OCI-LY1 (cell line): Measurements from ENCODE around the gene SLC7A6OS.
A peak's percentile ranks its signal among the peaks of the same experiment; 100 is the strongest.

Experiments used
- H2AFZ ChIP-seq: fragments of 200-600 bp; sonication (generic), shearing (Covaris generic); 2 replicates; pipeline ENCODE4 v1.6.0; 2014; ENCODE audit warnings: antibody characterized with exemption, mild to moderate bottlenecking, low read length
- H3F3A ChIP-seq: fragments of 200-600 bp; sonication (generic), shearing (Covaris generic); 2 replicates; pipeline ENCODE4 v1.6.0; 2014; ENCODE audit warnings: mild to moderate bottlenecking, antibody characterized with exemption, low read length, moderate library complexity; ENCODE audit not compliant: insufficient read depth
- H3K27ac ChIP-seq: fragments of 200-600 bp; sonication (generic); 2 replicates; pipeline ENCODE4 v1.5.1; 2014; ENCODE audit warnings: low read length, mixed run types, mild to moderate bottlenecking, low read depth; ENCODE audit not compliant: poor library complexity, severe bottlenecking
- H3K27me3 ChIP-seq: fragments of 200-600 bp; sonication (generic); 2 replicates; pipeline ENCODE4 v1.6.0; 2014; ENCODE audit warnings: antibody characterized with exemption, mild to moderate bottlenecking, low read length, moderate library complexity; ENCODE audit not compliant: insufficient read depth
- H3K36me3 ChIP-seq: fragments of 200-600 bp; sonication (generic); 2 replicates; pipeline ENCODE4 v1.6.1; 2014; ENCODE audit warnings: mild to moderate bottlenecking, antibody characterized with exemption, low read length, moderate library complexity, mixed read lengths; ENCODE audit not compliant: insufficient read depth
- H3K4me1 ChIP-seq: fragments of 200-600 bp; sonication (generic); 2 replicates; pipeline ENCODE4 v1.5.1; 2014; ENCODE audit warnings: mild to moderate bottlenecking, low read length, moderate library complexity; ENCODE audit not compliant: insufficient read depth, severe bottlenecking
- H3K4me2 ChIP-seq: fragments of 200-600 bp; sonication (generic), shearing (Covaris generic); 2 replicates; pipeline ENCODE4 v1.6.1; 2014; ENCODE audit warnings: low read length
- H3K4me3 ChIP-seq: fragments of 200-600 bp; sonication (generic); 2 replicates; pipeline ENCODE4 v1.5.1; 2014; ENCODE audit warnings: low read length, low read depth, mild to moderate bottlenecking, mixed read lengths; ENCODE audit not compliant: poor library complexity, severe bottlenecking
- H3K79me2 ChIP-seq: fragments of 200-600 bp; shearing (Covaris generic); 2 replicates; pipeline ENCODE4 v1.6.1; 2016; ENCODE audit warnings: mixed run types, low read length, mixed read lengths; ENCODE audit not compliant: insufficient read depth
- H3K9ac ChIP-seq: fragments of 200-600 bp; sonication (generic), shearing (Covaris generic); 2 replicates; pipeline ENCODE4 v1.6.1; 2014; ENCODE audit warnings: mild to moderate bottlenecking, low read length, mixed read lengths
- H3K9me2 ChIP-seq: fragments of 200-600 bp; sonication (generic), shearing (Covaris generic); 2 replicates; pipeline ENCODE4 v1.6.1; 2014; ENCODE audit warnings: low read depth, mild to moderate bottlenecking, low read length, mixed read lengths
- H3K9me3 ChIP-seq: fragments of 200-600 bp; shearing (Covaris generic); 2 replicates; pipeline ENCODE4 v1.6.1; 2014; ENCODE audit warnings: low read length, mixed read lengths
- H4K20me1 ChIP-seq: fragments of 200-600 bp; sonication (generic), shearing (Covaris generic); 2 replicates; pipeline ENCODE4 v1.6.0; 2016; ENCODE audit warnings: mild to moderate bottlenecking, low read length; ENCODE audit not compliant: insufficient read depth
- CTCF ChIP-seq: fragments of 200-600 bp; sonication (generic), shearing (Covaris generic); IDR thresholded peaks from 2 replicates; pipeline ENCODE4 v1.5.1; 2017; ENCODE audit warnings: mild to moderate bottlenecking, antibody characterized with exemption, low read length, moderate library complexity, mixed read lengths
- EZH2 ChIP-seq: fragments of 200-600 bp; sonication (generic), shearing (Covaris generic); IDR thresholded peaks from 2 replicates; pipeline ENCODE4 v1.8.0; 2017; ENCODE audit warnings: borderline replicate concordance, mixed run types, mild to moderate bottlenecking, antibody characterized with exemption, low read length, moderate library complexity, mixed read lengths

The SLC7A6OS gene

GRCh38 chr16:68267612-68268405 is 42.9 kb downstream of the SLC7A6OS start:
- peak overlapping the region; percentile 52 for H3K9ac ChIP-seq
- TF ChIP-seq CTCF (no peak), EZH2 (no peak)
- no peaks in the 10 kb centered on the region for H3K9me3 ChIP-seq
- H3K4me3 ChIP-seq = peak overlapping the region; percentile 50
- no peaks in the 10 kb centered on the region for H3K9me2 ChIP-seq
- H3K27me3 ChIP-seq = no peaks in the 10 kb centered on the region
- peak overlapping the region; percentile 98 for H3K27ac ChIP-seq
- H2AFZ ChIP-seq = no peak overlapping the region
- H3K36me3 ChIP-seq = peaks cover 16% of the 10 kb centered on the region; the same call in 1 of the 2 replicates
- H3K79me2 ChIP-seq = peaks cover 48% of the 10 kb centered on the region
- peaks cover 68% of the 10 kb centered on the region for H3K4me1 ChIP-seq
- H3F3A ChIP-seq = no peaks in the 10 kb centered on the region
- H4K20me1 ChIP-seq = no peaks in the 10 kb centered on the region
- peak overlapping the region; percentile 59 for H3K4me2 ChIP-seq

- peaks cover 11% of the 10 kb centered on the region; the same call in 1 of the 2 replicates for H3K36me3 ChIP-seq
- H3K79me2 ChIP-seq = peaks cover 41% of the 10 kb centered on the region
- peak overlapping the region; percentile 87 for H3K4me3 ChIP-seq
- peaks cover 55% of the 10 kb centered on the region for H3K4me1 ChIP-seq
- peak overlapping the region; percentile 98 for H3K27ac ChIP-seq
- H3K27me3 ChIP-seq = no peaks in the 10 kb centered on the region
- H3F3A ChIP-seq = no peaks in the 10 kb centered on the region
- H3K4me2 ChIP-seq = peak overlapping the region; percentile 84
- no peaks in the 10 kb centered on the region for H3K9me2 ChIP-seq
- H2AFZ ChIP-seq = no peak overlapping the region
- no peaks in the 10 kb centered on the region for H3K9me3 ChIP-seq
- TF ChIP-seq CTCF = no peak
- TF ChIP-seq EZH2 = no peak
- no peaks in the 10 kb centered on the region for H4K20me1 ChIP-seq
- peak overlapping the region; percentile 71 for H3K9ac ChIP-seq
Observed at GRCh38 chr16:68265078-68265920, 45.4 kb downstream of the SLC7A6OS start.

DNA sequence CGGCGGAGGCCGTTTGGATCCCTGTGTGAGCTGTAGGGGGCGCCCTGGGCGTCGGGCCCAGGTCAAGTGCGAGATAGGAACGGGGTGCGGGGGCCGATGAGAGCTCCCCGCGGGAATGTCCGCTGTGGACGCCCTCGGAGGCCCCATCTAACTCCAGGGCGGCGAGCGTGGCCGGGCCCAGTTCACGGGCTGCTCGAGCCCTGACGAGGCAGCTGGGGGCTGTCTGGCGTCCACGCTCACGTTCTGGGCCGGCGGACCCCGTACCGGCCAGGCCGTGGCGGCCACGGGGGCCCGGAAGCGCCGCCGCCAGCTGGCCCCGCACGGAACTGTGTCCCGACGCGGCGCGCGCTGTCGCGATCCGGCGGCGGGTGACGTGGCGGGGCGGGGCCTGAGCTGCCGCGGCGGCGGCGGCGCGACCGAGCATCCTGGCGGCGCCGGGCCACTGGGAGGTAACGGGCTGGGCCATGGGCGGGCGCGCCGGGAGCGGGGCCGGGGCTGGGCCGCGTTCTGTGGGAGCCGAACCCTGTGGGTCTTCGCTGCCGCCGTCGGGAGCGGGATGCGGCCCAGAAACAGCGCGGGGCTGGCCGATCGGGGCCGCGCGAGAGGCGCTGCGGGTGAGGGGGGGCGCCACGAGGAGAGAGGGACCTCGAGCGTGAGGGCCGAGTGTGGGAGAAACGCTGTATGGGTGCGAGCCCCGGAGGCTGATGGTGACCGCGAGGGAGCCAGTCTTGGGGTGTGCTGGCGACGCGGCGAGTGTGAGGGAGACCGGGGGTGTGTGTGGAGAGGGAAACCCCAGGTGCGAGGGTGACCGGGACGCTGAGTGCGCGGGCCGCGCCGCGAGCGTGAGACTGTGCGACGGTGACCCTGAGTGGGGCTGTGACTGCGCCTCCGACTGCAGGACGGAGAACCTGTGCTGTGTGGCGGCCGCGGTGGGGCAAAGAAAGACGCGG is 46.3 kb downstream of the SLC7A6OS start, which contains the start of gene SLC7A6:
TSS of gene SLC7A6 (plus strand) at position 399 of the 950 bp plus-strand sequence. CDS start 10,201 bp downstream, outside the sequence.
- peak within 1 kb of the TSS; percentile 98 for H3K27ac ChIP-seq
- H3K79me2 ChIP-seq = peaks cover 33% of the 10 kb centered on the region

More for the DNA sequence above, 46.3 kb downstream of the SLC7A6OS start, which contains the start of gene SLC7A6:
- H3F3A ChIP-seq = no peaks in the 10 kb centered on the region
- peak; percentile 80 for TF ChIP-seq CTCF
- TF ChIP-seq EZH2 = no peak
- peak within 1 kb of the TSS; percentile 71 for H3K9ac ChIP-seq
- peaks cover 20% of the 10 kb centered on the region; the same call in 1 of the 2 replicates for H3K36me3 ChIP-seq
- H2AFZ ChIP-seq = no peak within 1 kb of the TSS
- peak within 1 kb of the TSS; percentile 84 for H3K4me2 ChIP-seq
- no peaks in the 10 kb centered on the region for H3K9me2 ChIP-seq
- H3K4me1 ChIP-seq = peaks cover 47% of the 10 kb centered on the region
- peak within 1 kb of the TSS; percentile 87 for H3K4me3 ChIP-seq
- H3K27me3 ChIP-seq = no peaks in the 10 kb centered on the region
- no peaks in the 10 kb centered on the region for H4K20me1 ChIP-seq
- H3K9me3 ChIP-seq = no peaks in the 10 kb centered on the region
